Psoas muscle (tissue), 8 donors: ENCODE results near the gene TEX13B. TPM values are rescaled to one million over a fixed set of nuclear protein-coding genes. Genes with fewer than 3 reads are reported as not detected.

Experiments used
- ATAC-seq, 4 donors: fragments of 200-7000 bp; cut with Tn5 transposase; one replicate each; pipeline ENCODE4 v1.9.1; 2020; ENCODE audit warnings: moderate library complexity in 3 of 4, mild to moderate bottlenecking in 2 of 4
- DNase-seq, 2 donors: peaks; one replicate each; pipeline ENCODE4 v3.0.0-alpha.2; 2020
- H3K27ac ChIP-seq: fragments of 200-600 bp; one replicate; pipeline ENCODE4 v1.8.0; 2022
- H3K27me3 ChIP-seq, 3 donors: fragments of 200-600 bp in 1 of 3; one replicate each; pipeline versions ENCODE4 v1.6.1 to v1.8.0; 2013 to 2022; ENCODE audit warnings: low read length in 2 of 3, mild to moderate bottlenecking in 2 of 3, moderate library complexity in 1 of 3; ENCODE audit not compliant: insufficient read depth in 3 of 3
- H3K36me3 ChIP-seq, 2 donors: fragments of 200-600 bp in 1 of 2; one replicate each; pipeline versions ENCODE4 v1.6.1 to v1.8.0; 2013 to 2022; ENCODE audit warnings: low read depth in 1 of 2, mild to moderate bottlenecking in 1 of 2, moderate library complexity in 1 of 2; ENCODE audit not compliant: insufficient read depth in 1 of 2
- H3K4me1 ChIP-seq: fragments of 200-600 bp; one replicate; pipeline ENCODE4 v1.8.0; 2022
- H3K4me3 ChIP-seq: fragments of 200-600 bp; one replicate; pipeline ENCODE4 v1.8.0; 2022; ENCODE audit warnings: mild to moderate bottlenecking
- H3K9me3 ChIP-seq: fragments of 200-600 bp; one replicate; pipeline ENCODE4 v1.8.0; 2022
- WGBS, 3 donors: extraction: QIAGEN DNeasy Blood & Tissue Kit; methylation state at CpG; one replicate each; pipeline versions ENCODE4 v1.1.6 to v1.1.7; 2013; 5-methylcytosine and 5-hydroxymethylcytosine counted together
- intact Hi-C, 2 donors: fragments of 100-400 bp; cut with DNase I; formaldehyde crosslinking; loops; one replicate each; pipeline versions ENCODE4 v1.11.0 to v1.14.2; 2022
- polyA plus RNA-seq, 3 donors: library from polyadenylated mRNA; stranded (reverse); fragments of 200-250 nt; gene quantifications; one replicate each; pipeline ENCODE4 v1.2.3, GENCODE V29; 2013
- total RNA-seq, 4 donors: library from RNA; stranded (reverse); fragmentation: NEBNext Ultra II Directional in 2 of 4; extraction: Animal tissue kit (Norgen Biotek cat#: 25700) in 2 of 4; gene quantifications; one replicate each; pipeline versions ENCODE4 v1.2.1 to v1.2.4, GENCODE V29; 2021 to 2023
- TF ChIP-seq, protein P1 (sequence below): fragments of 200-600 bp; IDR thresholded peaks from one replicate; pipeline ENCODE4 v1.8.0; 2022; ENCODE audit warnings: antibody characterized with exemption
- donor health status: healthy with polysubstance abuse.
- donor health status: DM: no; HTN: no; CAD: no; lungs with moderate emphysema.
- donor health status: Bipolar disorder and iron deficiency.
- donor health status: healthy.
- donor health status: DM: yes; HTN: yes; CAD: no.
- donor health status: DM: no; HTN: no; CAD: no.
- donor health status: DM: no; HTN: no; CAD: no.
- donor health status: DM: yes; HTN: yes; CAD: no.

TEX13B gene
- total and polyA plus RNA-seq, 7 donors = not detected

DNA sequence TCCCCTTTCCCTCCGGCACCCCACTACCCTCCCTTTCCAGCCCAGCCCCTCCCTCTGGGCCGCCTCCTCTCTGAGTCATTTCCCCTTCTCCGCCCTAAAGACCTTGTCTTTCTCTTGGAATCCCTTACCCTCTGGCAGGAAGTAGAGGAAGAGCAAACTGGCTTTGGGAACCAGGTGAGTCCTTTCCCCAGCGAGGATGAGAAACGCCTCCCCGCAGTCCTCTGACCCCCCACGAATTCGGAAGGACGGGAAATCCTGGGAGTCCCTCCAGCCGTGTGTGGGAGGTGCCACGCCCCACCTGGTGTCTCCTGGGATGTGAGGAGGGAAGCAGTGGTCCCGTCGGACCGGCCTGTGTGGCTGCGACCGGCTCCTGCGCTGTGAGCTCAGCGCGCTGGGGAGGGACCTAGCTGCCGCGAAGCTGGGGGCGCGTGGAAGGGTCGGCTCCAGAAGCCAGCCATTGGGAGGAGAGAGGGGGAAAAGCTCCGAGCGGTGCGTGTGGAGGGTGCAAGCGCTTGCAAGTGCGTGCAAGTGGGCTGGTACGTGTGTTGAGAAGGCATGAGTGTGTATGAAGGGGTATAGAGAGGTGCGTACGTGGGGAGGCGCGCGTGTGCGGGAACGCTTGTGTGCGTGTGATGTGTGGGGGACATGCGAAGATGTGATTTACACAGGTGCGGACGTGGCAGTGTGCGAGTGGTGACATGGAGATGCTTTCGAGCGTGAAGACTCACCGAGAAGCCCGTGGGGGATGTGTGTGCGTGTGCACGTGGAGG is 46.3 kb downstream of the TEX13B start:
- H3K36me3 ChIP-seq = no peaks in the 10 kb centered on the region
- H3K27ac ChIP-seq = no peak overlapping the region
- ATAC-seq (no peak), DNase-seq (no peak)
- peaks cover 0 to 23% (median 0%) of the 10 kb centered on the region in 3 donors for H3K27me3 ChIP-seq
- H3K4me3 ChIP-seq = no peak overlapping the region
- H3K4me1 ChIP-seq = peaks cover 4% of the 10 kb centered on the region
- WGBS, 3 donors = 7 to 45% (median 11%) methylated on average over 45 to 48 of the region's 48 CpGs
- intact Hi-C loops = no loop called here
- TF ChIP-seq, protein P1, sequence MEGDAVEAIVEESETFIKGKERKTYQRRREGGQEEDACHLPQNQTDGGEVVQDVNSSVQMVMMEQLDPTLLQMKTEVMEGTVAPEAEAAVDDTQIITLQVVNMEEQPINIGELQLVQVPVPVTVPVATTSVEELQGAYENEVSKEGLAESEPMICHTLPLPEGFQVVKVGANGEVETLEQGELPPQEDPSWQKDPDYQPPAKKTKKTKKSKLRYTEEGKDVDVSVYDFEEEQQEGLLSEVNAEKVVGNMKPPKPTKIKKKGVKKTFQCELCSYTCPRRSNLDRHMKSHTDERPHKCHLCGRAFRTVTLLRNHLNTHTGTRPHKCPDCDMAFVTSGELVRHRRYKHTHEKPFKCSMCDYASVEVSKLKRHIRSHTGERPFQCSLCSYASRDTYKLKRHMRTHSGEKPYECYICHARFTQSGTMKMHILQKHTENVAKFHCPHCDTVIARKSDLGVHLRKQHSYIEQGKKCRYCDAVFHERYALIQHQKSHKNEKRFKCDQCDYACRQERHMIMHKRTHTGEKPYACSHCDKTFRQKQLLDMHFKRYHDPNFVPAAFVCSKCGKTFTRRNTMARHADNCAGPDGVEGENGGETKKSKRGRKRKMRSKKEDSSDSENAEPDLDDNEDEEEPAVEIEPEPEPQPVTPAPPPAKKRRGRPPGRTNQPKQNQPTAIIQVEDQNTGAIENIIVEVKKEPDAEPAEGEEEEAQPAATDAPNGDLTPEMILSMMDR = no peak
- H3K9me3 ChIP-seq = no peaks in the 10 kb centered on the region

DNA sequence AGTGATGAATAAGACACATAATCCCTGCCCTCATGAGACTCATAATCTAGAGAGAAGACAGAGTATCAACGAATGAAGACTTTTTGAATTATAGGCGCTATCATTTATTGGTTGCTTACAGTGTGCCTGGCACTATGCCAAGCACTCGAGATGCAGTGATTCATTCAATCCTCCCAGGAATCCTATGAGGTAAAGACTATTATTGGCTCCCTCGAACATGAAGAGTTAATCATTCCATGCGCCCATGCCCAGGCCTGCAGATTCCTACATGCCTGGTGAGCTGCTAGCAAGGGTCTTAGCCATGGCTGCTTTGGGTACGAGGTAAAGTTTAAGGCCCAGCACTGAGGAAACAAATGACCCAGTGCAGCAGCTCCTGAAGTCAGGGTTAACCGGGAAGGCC is 47.0 kb downstream of the TEX13B start:
- DNase-seq (no peak), ATAC-seq (no peak)
- H3K27me3 ChIP-seq = peaks cover 0 to 26% (median 0%) of the 10 kb centered on the region in 3 donors
- no peaks in the 10 kb centered on the region for H3K36me3 ChIP-seq
- no peak overlapping the region for H3K4me3 ChIP-seq
- no peak overlapping the region for H3K27ac ChIP-seq
- no peaks in the 10 kb centered on the region for H3K9me3 ChIP-seq
- WGBS, 3 donors = 32 to 52% (median 35%) methylated on average over 7 of the region's 7 CpGs
- intact Hi-C loops = no loop called here
- H3K4me1 ChIP-seq = peaks cover 4% of the 10 kb centered on the region
- TF ChIP-seq, protein P1 = no peak

DNA sequence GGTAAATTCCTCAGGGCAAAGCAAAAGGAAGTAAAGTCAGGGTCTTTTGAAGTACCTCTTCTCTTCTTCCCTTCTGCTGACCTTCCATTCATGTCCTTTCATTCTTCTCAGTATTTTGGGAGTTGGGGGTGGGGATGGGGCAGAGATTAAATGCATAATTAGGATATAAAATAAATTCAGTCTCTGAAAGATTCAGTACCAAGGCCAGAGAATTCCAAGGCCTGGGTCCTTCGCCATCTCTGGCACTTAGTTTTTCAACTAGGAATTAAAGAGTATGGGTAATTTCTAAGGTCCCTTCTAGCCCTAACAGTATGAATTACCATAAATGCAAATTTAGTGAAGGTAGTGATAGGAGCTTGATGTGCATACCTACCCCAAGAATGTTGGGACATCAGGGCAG is 47.9 kb downstream of the TEX13B start:
- TF ChIP-seq, protein P1 = no peak
- H3K27me3 ChIP-seq = peaks cover 0 to 28% (median 0%) of the 10 kb centered on the region in 3 donors
- no peak overlapping the region for H3K4me3 ChIP-seq
- H3K27ac ChIP-seq = no peak overlapping the region
- H3K36me3 ChIP-seq = peaks cover 0 to 2% of the 10 kb centered on the region in 2 donors
- DNase-seq = no peak
- no peaks in the 10 kb centered on the region for H3K9me3 ChIP-seq
- peaks cover 4% of the 10 kb centered on the region for H3K4me1 ChIP-seq
- intact Hi-C loops = no loop called here
- WGBS, 3 donors = 85 to 96% (median 90%) methylated on average over 1 of the region's 1 CpG
- no peak for ATAC-seq

Other genes with a start within 250 kb of the TEX13B start
- 100 to 1,000 TPM in 3 of 4 donors, 10 to 100 TPM in 1; 23.7 to 310 (median 184) TPM for gene TSC22D3, start 206.6 kb downstream of the TEX13B start, total RNA-seq
- 1,000 to 10,000 TPM in 1 of 3 donors, 100 to 1,000 TPM in 2; 467 to 1,236 (median 802) TPM for gene TSC22D3, start 206.6 kb downstream of the TEX13B start, polyA plus RNA-seq
- not detected for gene NCBP2L, start 204.6 kb downstream of the TEX13B start, total RNA-seq
- gene NCBP2L, start 204.6 kb downstream of the TEX13B start, polyA plus RNA-seq = under 1 TPM in 2 of 3 donors, not detected in 1; 0.03 to 0.40 TPM
- 10 to 100 TPM; 17.5 to 21.6 (median 20.0) TPM for gene MID2, start 156.5 kb downstream of the TEX13B start, total RNA-seq
- 10 to 100 TPM in 1 of 3 donors, 1 to 10 TPM in 2; 4.8 to 20.5 (median 5.9) TPM for gene MID2, start 156.5 kb downstream of the TEX13B start, polyA plus RNA-seq
- gene VSIG1, start 62.7 kb upstream of the TEX13B start, total RNA-seq = not detected
- gene VSIG1, start 62.7 kb upstream of the TEX13B start, polyA plus RNA-seq = not detected
- gene PSMD10, start 109.2 kb upstream of the TEX13B start, total RNA-seq = 10 to 100 TPM; 11.3 to 21.9 (median 18.9) TPM
- 10 to 100 TPM; 16.8 to 37.0 (median 27.5) TPM for gene PSMD10, start 109.2 kb upstream of the TEX13B start, polyA plus RNA-seq
- 10 to 100 TPM; 18.8 to 26.8 (median 22.6) TPM for gene ATG4A, start 109.4 kb upstream of the TEX13B start, total RNA-seq
- 10 to 100 TPM; 14.7 to 35.1 (median 20.4) TPM for gene ATG4A, start 109.4 kb upstream of the TEX13B start, polyA plus RNA-seq